Measurements from ENCODE around the gene TCEA3. TPM values are rescaled to one million over a fixed set of nuclear protein-coding genes. Genes with fewer than 3 reads are reported as not detected.

Gene TCEA3
- total RNA-seq, 1 donor from 2014 or later: 3.3 TPM

GRCh38 chr1:23434260-23434775, 9.8 kb upstream of the TCEA3 start:
- Mint-ChIP-seq H3K4me3 (ENCODE audit: unreplicated experiment) (no peak overlapping the region), H3K9me3 (ENCODE audit: unreplicated experiment) (no peaks in the 10 kb centered on the region), H3K36me3 (ENCODE audit: low read depth, unreplicated experiment) (peaks cover 50% of the 10 kb centered on the region), H3K4me1 (ENCODE audit: low read depth, unreplicated experiment) (no peaks in the 10 kb centered on the region), H3K27ac (ENCODE audit: unreplicated experiment) (no peak overlapping the region), H3K27me3 (ENCODE audit: low read depth, unreplicated experiment) (peaks cover 23% of the 10 kb centered on the region)
- H3K9me3 ChIP-seq (ENCODE audit: insufficient read depth, low read depth, low read length): no peaks in the 10 kb centered on the region
- no peaks in the 10 kb centered on the region for H4K20me1 ChIP-seq (ENCODE audit: insufficient read depth, low read length)
- H3K27ac ChIP-seq (ENCODE audit: low read depth, low read length): no peak overlapping the region
- TF ChIP-seq CTCF (IDR thresholded peaks at IDR 0.05; ENCODE audit: insufficient read depth, low read depth, low read length) (no peak), EZH2 (IDR thresholded peaks at IDR 0.05; ENCODE audit: insufficient read depth, low read length) (no peak)
- H3K79me2 ChIP-seq (ENCODE audit: insufficient read depth, low read length): no peaks in the 10 kb centered on the region
- no peak for DNase-seq (ENCODE audit: low read depth)
- H3K36me3 ChIP-seq (ENCODE audit: insufficient read depth, low read length): no peaks in the 10 kb centered on the region
- H3K4me3 ChIP-seq (ENCODE audit: insufficient read depth, low read depth, low read length): no peak overlapping the region
- H2AFZ ChIP-seq (ENCODE audit: low read depth, low read length): no peak overlapping the region
- no peaks in the 10 kb centered on the region for H3K4me1 ChIP-seq (ENCODE audit: insufficient read depth, low read length)
- no peaks in the 10 kb centered on the region for H3K27me3 ChIP-seq (ENCODE audit: insufficient read depth, low read length)
- no peak overlapping the region for H3K4me2 ChIP-seq (ENCODE audit: low read length)
- H3K9ac ChIP-seq (ENCODE audit: low read length): no peak overlapping the region
- FAIRE-seq: no peak

- H3K27me3 ChIP-seq (ENCODE audit: insufficient read depth, low read length): no peaks in the 10 kb centered on the region
- H3K79me2 ChIP-seq (ENCODE audit: insufficient read depth, low read length): no peaks in the 10 kb centered on the region
- no peak for TF ChIP-seq CTCF (IDR thresholded peaks at IDR 0.05; ENCODE audit: insufficient read depth, low read depth, low read length)
- no peak for TF ChIP-seq EZH2 (IDR thresholded peaks at IDR 0.05; ENCODE audit: insufficient read depth, low read length)
- no peaks in the 10 kb centered on the region for H3K9me3 ChIP-seq (ENCODE audit: insufficient read depth, low read depth, low read length)
- no peak for DNase-seq (ENCODE audit: low read depth)
- H3K9ac ChIP-seq (ENCODE audit: low read length): no peak overlapping the region
- Mint-ChIP-seq H3K27ac (ENCODE audit: unreplicated experiment) (no peak overlapping the region), H3K36me3 (ENCODE audit: low read depth, unreplicated experiment) (peaks cover 57% of the 10 kb centered on the region), H3K4me3 (ENCODE audit: unreplicated experiment) (no peak overlapping the region), H3K9me3 (ENCODE audit: unreplicated experiment) (peaks cover 3% of the 10 kb centered on the region), H3K27me3 (ENCODE audit: low read depth, unreplicated experiment) (peaks cover 30% of the 10 kb centered on the region), H3K4me1 (ENCODE audit: low read depth, unreplicated experiment) (no peaks in the 10 kb centered on the region)
- H3K27ac ChIP-seq (ENCODE audit: low read depth, low read length): no peak overlapping the region
- H3K36me3 ChIP-seq (ENCODE audit: insufficient read depth, low read length): no peaks in the 10 kb centered on the region
- FAIRE-seq: no peak
- H4K20me1 ChIP-seq (ENCODE audit: insufficient read depth, low read length): no peaks in the 10 kb centered on the region
- no peak overlapping the region for H3K4me2 ChIP-seq (ENCODE audit: low read length)
- no peak overlapping the region for H2AFZ ChIP-seq (ENCODE audit: low read depth, low read length)
- no peaks in the 10 kb centered on the region for H3K4me1 ChIP-seq (ENCODE audit: insufficient read depth, low read length)
- H3K4me3 ChIP-seq (ENCODE audit: insufficient read depth, low read depth, low read length): no peak overlapping the region
Measured at GRCh38 chr1:23433122-23433521, 8.6 kb upstream of the TCEA3 start.

GRCh38 chr1:23431431-23431830, 6.9 kb upstream of the TCEA3 start:
- H3K27ac Mint-ChIP-seq (ENCODE audit: unreplicated experiment): no peak overlapping the region
- no peaks in the 10 kb centered on the region for H3K79me2 ChIP-seq (ENCODE audit: insufficient read depth, low read length)
- H3K9me3 ChIP-seq (ENCODE audit: insufficient read depth, low read depth, low read length): no peaks in the 10 kb centered on the region
- H3K4me3 Mint-ChIP-seq (ENCODE audit: unreplicated experiment): no peak overlapping the region
- H3K4me2 ChIP-seq (ENCODE audit: low read length): no peak overlapping the region
- no peak for TF ChIP-seq EZH2 (IDR thresholded peaks at IDR 0.05; ENCODE audit: insufficient read depth, low read length)
- no peak for TF ChIP-seq CTCF (IDR thresholded peaks at IDR 0.05; ENCODE audit: insufficient read depth, low read depth, low read length)
- H3K27me3 Mint-ChIP-seq (ENCODE audit: low read depth, unreplicated experiment): peaks cover 33% of the 10 kb centered on the region
- no peak overlapping the region for H3K27ac ChIP-seq (ENCODE audit: low read depth, low read length)
- peaks cover 3% of the 10 kb centered on the region for H3K9me3 Mint-ChIP-seq (ENCODE audit: unreplicated experiment)
- H3K4me1 ChIP-seq (ENCODE audit: insufficient read depth, low read length): no peaks in the 10 kb centered on the region
- H3K4me3 ChIP-seq (ENCODE audit: insufficient read depth, low read depth, low read length): no peak overlapping the region
- no peaks in the 10 kb centered on the region for H3K4me1 Mint-ChIP-seq (ENCODE audit: low read depth, unreplicated experiment)
- no peak overlapping the region for H3K9ac ChIP-seq (ENCODE audit: low read length)
- H3K36me3 ChIP-seq (ENCODE audit: insufficient read depth, low read length): no peaks in the 10 kb centered on the region
- H3K36me3 Mint-ChIP-seq (ENCODE audit: low read depth, unreplicated experiment): peaks cover 61% of the 10 kb centered on the region
- H4K20me1 ChIP-seq (ENCODE audit: insufficient read depth, low read length): no peaks in the 10 kb centered on the region
- no peak for DNase-seq (ENCODE audit: low read depth)
- no peaks in the 10 kb centered on the region for H3K27me3 ChIP-seq (ENCODE audit: insufficient read depth, low read length)
- no peak for FAIRE-seq
- no peak overlapping the region for H2AFZ ChIP-seq (ENCODE audit: low read depth, low read length)

Data from astrocyte (in vitro differentiated cells and primary cell).